H9 (cell line): ENCODE data around the gene VPS51. TPM values are rescaled to one million over a fixed set of nuclear protein-coding genes. Genes with fewer than 3 reads are reported as not detected.
A peak's percentile ranks its signal among the peaks of the same experiment; 100 is the strongest.

ENCODE experiments used
- DNase-seq: peaks from one replicate; pipeline ENCODE4 v3.0.0-alpha.2; 2017
- H2AFZ ChIP-seq: one replicate; pipeline ENCODE4 v1.6.1; 2013; ENCODE audit warnings: mild to moderate bottlenecking, low read length, control low read depth, moderate library complexity
- H2AK5ac ChIP-seq: 2 replicates; pipeline ENCODE4 v1.6.1; 2013; ENCODE audit warnings: low read length, control low read depth, mixed read lengths; ENCODE audit not compliant: insufficient read length
- H2BK120ac ChIP-seq: one replicate; pipeline ENCODE4 v1.6.1; 2013; ENCODE audit warnings: low read depth, mild to moderate bottlenecking, low read length, control low read depth, inconsistent platforms; ENCODE audit not compliant: poor library complexity, severe bottlenecking
- H2BK12ac ChIP-seq: 2 replicates; pipeline ENCODE4 v1.6.1; 2013; ENCODE audit warnings: low read length, control low read depth, mixed read lengths, low read depth; ENCODE audit not compliant: insufficient read length
- H2BK15ac ChIP-seq: 2 replicates; pipeline ENCODE4 v1.6.1; 2013; ENCODE audit warnings: low read depth, low read length, control low read depth
- H2BK20ac ChIP-seq: one replicate; pipeline ENCODE4 v1.6.1; 2013; ENCODE audit warnings: low read depth, mild to moderate bottlenecking, low read length, control low read depth, inconsistent platforms; ENCODE audit not compliant: poor library complexity, severe bottlenecking
- H2BK5ac ChIP-seq: 2 replicates; pipeline ENCODE4 v1.6.1; 2013; ENCODE audit warnings: low read length, control low read depth, mixed read lengths; ENCODE audit not compliant: insufficient read length
- H3K14ac ChIP-seq: 2 replicates; pipeline ENCODE4 v1.6.1; 2013; ENCODE audit warnings: low read length, control low read depth; ENCODE audit not compliant: insufficient read depth
- H3K18ac ChIP-seq: 2 replicates; pipeline ENCODE4 v1.6.1; 2013; ENCODE audit warnings: low read depth, mild to moderate bottlenecking, mixed read lengths, low read length, control low read depth; ENCODE audit not compliant: insufficient read length
- H3K23ac ChIP-seq: 2 replicates; pipeline ENCODE4 v1.6.1; 2013; ENCODE audit warnings: low read length, control low read depth, mixed read lengths, low read depth; ENCODE audit not compliant: insufficient read length
- H3K23me2 ChIP-seq: 2 replicates; pipeline ENCODE4 v1.6.1; 2013; ENCODE audit warnings: low read depth, mild to moderate bottlenecking, mixed read lengths, low read length, control low read depth; ENCODE audit not compliant: insufficient read length, poor library complexity, severe bottlenecking
- H3K27ac ChIP-seq: 2 replicates; pipeline ENCODE4 v1.5.1; 2013; ENCODE audit warnings: low read length, control low read depth, mixed read lengths, low read depth; ENCODE audit not compliant: insufficient read length
- H3K27me3 ChIP-seq: 2 replicates; pipeline ENCODE4 v1.6.1; 2013; ENCODE audit warnings: low read length, control low read depth, inconsistent platforms; ENCODE audit not compliant: insufficient read depth
- H3K4ac ChIP-seq: 2 replicates; pipeline ENCODE4 v1.6.1; 2013; ENCODE audit warnings: low read depth, mild to moderate bottlenecking, control low read depth, inconsistent platforms, low read length, moderate library complexity
- H3K4me1 ChIP-seq: 2 replicates; pipeline ENCODE4 v1.6.1; 2013; ENCODE audit warnings: low read length, control low read depth, inconsistent platforms; ENCODE audit not compliant: insufficient read depth
- H3K4me2 ChIP-seq: 2 replicates; pipeline ENCODE4 v1.6.1; 2013; ENCODE audit warnings: low read length, control low read depth, mixed read lengths; ENCODE audit not compliant: insufficient read length, insufficient read depth
- H3K56ac ChIP-seq: 2 replicates; pipeline ENCODE4 v1.6.1; 2013; ENCODE audit warnings: low read depth, mild to moderate bottlenecking, mixed read lengths, low read length, control low read depth; ENCODE audit not compliant: insufficient read length
- H3K79me1 ChIP-seq: 2 replicates; pipeline ENCODE4 v1.6.1; 2013; ENCODE audit warnings: low read depth, mild to moderate bottlenecking, moderate library complexity, low read length, control low read depth, inconsistent platforms; ENCODE audit not compliant: insufficient read depth, poor library complexity, severe bottlenecking
- H3K79me2 ChIP-seq: 2 replicates; pipeline ENCODE4 v1.6.1; 2013; ENCODE audit warnings: low read length, control low read depth, inconsistent platforms; ENCODE audit not compliant: insufficient read depth
- H3K9ac ChIP-seq: 2 replicates; pipeline ENCODE4 v1.6.1; 2013; ENCODE audit warnings: low read length, control low read depth, mixed read lengths; ENCODE audit not compliant: insufficient read length; ENCODE audit errors: extremely low read depth
- H3K9me3 ChIP-seq: one replicate; pipeline ENCODE4 v1.6.1; 2013; ENCODE audit warnings: low read depth, low read length, inconsistent platforms; ENCODE audit not compliant: control insufficient read depth
- H3T11ph ChIP-seq: one replicate; pipeline ENCODE4 v1.6.1; 2013; ENCODE audit warnings: mild to moderate bottlenecking, low read length, control low read depth, inconsistent platforms
- H4K20me1 ChIP-seq: one replicate; pipeline ENCODE4 v1.6.1; 2013; ENCODE audit not compliant: control insufficient read depth, insufficient read length, insufficient read depth
- H4K5ac ChIP-seq: 2 replicates; pipeline ENCODE4 v1.6.1; 2013; ENCODE audit warnings: low read depth, mild to moderate bottlenecking, mixed read lengths, low read length, control low read depth; ENCODE audit not compliant: insufficient read length
- H4K8ac ChIP-seq: replicated peaks from 2 replicates; pipeline ENCODE4 v1.6.1; 2013; ENCODE audit warnings: low read length, control low read depth, mixed read lengths, low read depth; ENCODE audit not compliant: insufficient read length
- H4K91ac ChIP-seq: 2 replicates; pipeline ENCODE4 v1.6.1; 2013; ENCODE audit warnings: low read depth, mild to moderate bottlenecking, moderate library complexity, mixed read lengths, low read length, control low read depth; ENCODE audit not compliant: insufficient read length
- H3K27ac Mint-ChIP-seq, 3 experiments: 2 replicates in 2 of 3; 3 replicates in 1 of 3; pipeline ENCODE4 v1.8.0; 2020 to 2021; ENCODE audit warnings: mixed read lengths in 3 of 3, mild to moderate bottlenecking in 1 of 3, moderate library complexity in 1 of 3
- H3K27me3 Mint-ChIP-seq: 2 replicates; pipeline ENCODE4 v1.8.0; 2021; ENCODE audit warnings: low read depth, mild to moderate bottlenecking, moderate library complexity, mixed read lengths
- H3K36me3 Mint-ChIP-seq, 3 experiments: 2 replicates in 2 of 3; 3 replicates in 1 of 3; pipeline ENCODE4 v1.8.0; 2020 to 2021; ENCODE audit warnings: low read depth in 3 of 3, mixed read lengths in 3 of 3; ENCODE audit not compliant: insufficient read depth in 1 of 3
- H3K4me1 Mint-ChIP-seq, 2 experiments: 2 replicates each; pipeline ENCODE4 v1.8.0; 2020; ENCODE audit warnings: mixed read lengths in 2 of 2
- H3K4me3 Mint-ChIP-seq, 2 experiments: 2 replicates in 1 of 2; 3 replicates in 1 of 2; pipeline ENCODE4 v1.8.0; 2020 to 2021; ENCODE audit warnings: mild to moderate bottlenecking in 2 of 2, mixed read lengths in 2 of 2, moderate library complexity in 1 of 2
- H3K9me3 Mint-ChIP-seq, 2 experiments: 2 replicates in 1 of 2; 3 replicates in 1 of 2; pipeline ENCODE4 v1.8.0; 2020; ENCODE audit warnings: mild to moderate bottlenecking in 2 of 2, mixed read lengths in 2 of 2, moderate library complexity in 1 of 2
- WGBS: extraction: QIAGEN DNeasy Blood & Tissue Kit; methylation state at CpG from one replicate; pipeline ENCODE4 v1.1.7; 2013; ENCODE audit warnings: missing lambda C conversion rate, low lambda C conversion rate, mixed read lengths; ENCODE audit not compliant: insufficient read length; ENCODE audit errors: extremely low coverage; 5-methylcytosine and 5-hydroxymethylcytosine counted together
- total RNA-seq: library from RNA; stranded (reverse); gene quantifications from 2 replicates; pipeline ENCODE4 v1.2.1, GENCODE V29; 2021
- TF ChIP-seq, protein P1 (sequence below): fragments of 200-600 bp; sonication (generic); conservative IDR thresholded peaks from 3 replicates; pipeline ENCODE4 v1.8.0; 2021; ENCODE audit warnings: antibody characterized with exemption, mild to moderate bottlenecking

VPS51 gene
- total RNA-seq, 1 experiment from 2014 or later: 94.7 TPM

DNA sequence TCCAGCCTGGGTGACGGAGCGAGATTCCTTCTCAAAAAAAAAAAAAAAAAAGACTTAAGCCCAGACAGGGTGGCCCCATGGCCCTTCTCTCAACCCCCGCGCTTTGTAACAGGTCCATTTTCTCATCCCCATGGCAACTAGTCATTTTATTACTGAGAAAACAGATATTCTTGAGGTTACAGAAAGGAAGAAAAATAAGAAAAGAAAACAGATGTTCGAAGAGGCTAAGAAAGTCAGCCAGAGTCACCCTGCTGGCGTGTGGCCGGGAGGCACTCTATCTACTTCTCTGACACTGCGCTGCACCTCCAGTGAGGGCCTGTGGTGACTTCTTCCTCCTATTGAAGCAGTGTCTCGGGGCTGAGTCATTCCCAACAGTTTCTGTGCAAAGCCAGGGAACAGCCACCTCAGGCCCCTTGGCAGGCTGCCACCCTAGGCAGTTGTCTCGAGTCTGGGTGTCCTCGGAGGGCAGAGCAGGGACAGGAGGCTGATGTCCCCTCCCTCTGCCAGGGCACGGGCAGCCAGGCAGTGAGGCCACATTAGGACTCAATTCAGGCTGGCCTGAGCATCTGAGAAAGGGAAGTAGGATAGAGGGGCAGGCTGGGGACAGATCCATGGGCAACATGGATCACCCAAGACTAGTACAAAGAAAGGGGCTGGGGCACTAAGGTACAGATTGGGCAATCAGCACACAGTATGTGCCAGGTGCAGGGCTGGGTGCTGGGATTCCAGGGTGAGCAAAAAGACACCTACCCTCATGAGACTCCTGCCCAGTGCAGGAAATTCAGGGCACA lies 54.7 kb downstream of the VPS51 start:
- WGBS: no CpG with 5 or more reads among the region's 12 CpGs

More for the DNA sequence above, 54.7 kb downstream of the VPS51 start:
- H3K27ac ChIP-seq: no peak overlapping the region
- Mint-ChIP-seq H3K9me3 (peaks cover 5 to 8% of the 10 kb centered on the region in 2 experiments; a peak in 4 of 5 replicates), H3K27me3 (peaks cover 15% of the 10 kb centered on the region), H3K4me3 (no peak overlapping the region), H3K27ac (peak overlapping the region in 1 of 3 experiments; percentile 18; a peak in 2 of 7 replicates), H3K36me3 (no peaks in the 10 kb centered on the region), H3K4me1 (peaks cover 5 to 6% of the 10 kb centered on the region in 2 experiments; a peak in 3 of 4 replicates)
- no peak overlapping the region for H3K23ac ChIP-seq
- H3K14ac ChIP-seq: no peak overlapping the region; the same call in 1 of the 2 replicates
- no peak overlapping the region for H4K5ac ChIP-seq
- no peaks in the 10 kb centered on the region for H3K79me1 ChIP-seq
- no peaks in the 10 kb centered on the region for H3K27me3 ChIP-seq
- H3K4ac ChIP-seq: no peak overlapping the region
- no peak overlapping the region for H3K56ac ChIP-seq
- no peaks in the 10 kb centered on the region for H3K79me2 ChIP-seq
- no peak overlapping the region for H3K4me2 ChIP-seq
- H3K18ac ChIP-seq: no peak overlapping the region
- TF ChIP-seq, protein P1, sequence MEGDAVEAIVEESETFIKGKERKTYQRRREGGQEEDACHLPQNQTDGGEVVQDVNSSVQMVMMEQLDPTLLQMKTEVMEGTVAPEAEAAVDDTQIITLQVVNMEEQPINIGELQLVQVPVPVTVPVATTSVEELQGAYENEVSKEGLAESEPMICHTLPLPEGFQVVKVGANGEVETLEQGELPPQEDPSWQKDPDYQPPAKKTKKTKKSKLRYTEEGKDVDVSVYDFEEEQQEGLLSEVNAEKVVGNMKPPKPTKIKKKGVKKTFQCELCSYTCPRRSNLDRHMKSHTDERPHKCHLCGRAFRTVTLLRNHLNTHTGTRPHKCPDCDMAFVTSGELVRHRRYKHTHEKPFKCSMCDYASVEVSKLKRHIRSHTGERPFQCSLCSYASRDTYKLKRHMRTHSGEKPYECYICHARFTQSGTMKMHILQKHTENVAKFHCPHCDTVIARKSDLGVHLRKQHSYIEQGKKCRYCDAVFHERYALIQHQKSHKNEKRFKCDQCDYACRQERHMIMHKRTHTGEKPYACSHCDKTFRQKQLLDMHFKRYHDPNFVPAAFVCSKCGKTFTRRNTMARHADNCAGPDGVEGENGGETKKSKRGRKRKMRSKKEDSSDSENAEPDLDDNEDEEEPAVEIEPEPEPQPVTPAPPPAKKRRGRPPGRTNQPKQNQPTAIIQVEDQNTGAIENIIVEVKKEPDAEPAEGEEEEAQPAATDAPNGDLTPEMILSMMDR: no peak
- H3T11ph ChIP-seq: no peak overlapping the region
- H4K20me1 ChIP-seq: no peaks in the 10 kb centered on the region
- no peaks in the 10 kb centered on the region for H3K4me1 ChIP-seq
- H3K9me3 ChIP-seq: no peaks in the 10 kb centered on the region
- H2BK5ac ChIP-seq: no peak overlapping the region
- no peak overlapping the region for H4K8ac ChIP-seq
- H3K23me2 ChIP-seq: no peaks in the 10 kb centered on the region
- H3K9ac ChIP-seq: no peak overlapping the region
- no peak overlapping the region for H2BK12ac ChIP-seq
- H2BK20ac ChIP-seq: no peak overlapping the region
- H4K91ac ChIP-seq: no peak overlapping the region
- no peak overlapping the region for H2AFZ ChIP-seq
- H2BK15ac ChIP-seq: no peak overlapping the region
- H2BK120ac ChIP-seq: no peak overlapping the region
- peak; percentile 45 for DNase-seq
- no peak overlapping the region for H2AK5ac ChIP-seq
